ENCODE data around the gene ATG16L1.

GRCh38 chr2:233209117-233209532, 42.3 kb upstream of the ATG16L1 start:
- TF ChIP-seq CTCF (tag by site-specific recombination; IDR thresholded peaks at IDR 0.05) (no peak), ZNF433 (tag by site-specific recombination; IDR thresholded peaks at IDR 0.05; ENCODE audit: low read depth) (no peak), RBAK (tag by site-specific recombination; IDR thresholded peaks at IDR 0.05) (no peak), ZNF362 (tag by site-specific recombination; IDR thresholded peaks at IDR 0.05) (no peak), ZBTB10 (tag by site-specific recombination; IDR thresholded peaks at IDR 0.05) (no peak), ZNF274 (IDR thresholded peaks at IDR 0.05; ENCODE audit: low read length) (no peak), ZNF274 (tag by site-specific recombination; IDR thresholded peaks at IDR 0.05; ENCODE audit: borderline replicate concordance) (no peak), ZNF324 (tag by site-specific recombination; IDR thresholded peaks at IDR 0.05) (no peak)

All from HEK293 (cell line).